ENCODE measurements around the gene TREM2.
"Not testable (repeated sequence)": the region's sequence is repeated elsewhere in the genome, so short reads cannot be mapped to it uniquely, and the experiment has no call there.

Gene TREM2

DNA sequence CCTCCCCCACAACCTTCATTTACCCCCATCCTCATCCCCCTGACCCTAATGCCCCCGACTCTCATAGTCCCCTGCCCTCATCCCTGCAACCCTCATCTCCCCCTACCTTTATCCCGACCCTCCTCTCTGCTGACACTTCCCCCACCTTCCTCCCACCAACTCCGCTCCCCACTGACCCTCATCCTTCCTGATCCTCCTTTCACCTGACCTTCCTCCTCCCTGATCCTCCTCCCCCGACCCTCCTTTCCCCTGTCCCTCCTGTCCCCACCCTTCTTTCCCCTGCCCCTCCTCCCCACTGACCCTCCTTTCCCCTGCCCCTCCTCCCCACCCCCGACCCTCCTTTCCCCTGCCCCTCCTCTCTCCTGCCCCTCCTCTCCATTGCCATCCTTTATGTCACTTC is 31.0 kb upstream of the TREM2 start:
- no peak overlapping the region for H3K4me2 ChIP-seq (ENCODE audit: low read length)
- H3K4me1 ChIP-seq (ENCODE audit: control insufficient read depth, insufficient read depth, low read length), result no peaks in the 10 kb centered on the region
- H3K36me3 ChIP-seq (ENCODE audit: insufficient read depth, low read length), result no peaks in the 10 kb centered on the region
- no peaks in the 10 kb centered on the region for H3K9me3 ChIP-seq (replicated peaks; ENCODE audit: low read length)
- H3K27me3 ChIP-seq (ENCODE audit: control insufficient read depth, insufficient read depth, low read length), result peaks cover 18% of the 10 kb centered on the region
- H3K4me3 ChIP-seq (ENCODE audit: low read length), result no peak overlapping the region
- no peak overlapping the region for H3K9ac ChIP-seq (ENCODE audit: low read depth, low read length)

DNA sequence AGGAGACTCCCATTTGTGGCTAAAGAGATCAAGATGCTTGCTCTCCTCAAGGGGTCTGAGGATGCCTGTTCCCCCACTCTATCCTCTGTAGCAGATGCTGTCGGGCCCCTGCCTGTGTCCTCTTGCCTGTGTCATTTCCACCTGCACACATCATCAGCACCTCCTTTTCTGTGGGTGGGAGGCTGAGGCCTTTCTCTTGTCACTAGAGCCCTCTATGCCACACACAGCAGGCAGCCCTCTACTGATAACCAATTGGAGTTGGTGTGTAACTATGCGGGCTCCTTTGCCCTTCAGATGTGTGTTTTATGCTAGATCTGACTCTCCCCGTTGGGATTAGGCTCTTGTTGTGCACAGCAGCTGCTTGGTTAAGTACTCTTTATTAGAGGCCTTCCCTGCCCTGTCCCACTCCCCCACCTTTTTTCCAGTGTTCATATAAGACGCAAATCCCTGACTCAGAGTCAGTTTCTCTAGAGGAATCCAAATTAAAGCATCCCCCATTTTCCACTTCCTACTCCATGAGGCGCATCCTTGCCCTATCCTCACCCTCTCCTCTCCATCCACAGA is 30.3 kb upstream of the TREM2 start:
- H3K4me2 ChIP-seq (ENCODE audit: low read length), result no peak overlapping the region
- H3K36me3 ChIP-seq (ENCODE audit: insufficient read depth, low read length), result no peaks in the 10 kb centered on the region
- H3K27me3 ChIP-seq (ENCODE audit: control insufficient read depth, insufficient read depth, low read length), result peaks cover 18% of the 10 kb centered on the region
- no peak overlapping the region for H3K9ac ChIP-seq (ENCODE audit: low read depth, low read length)
- H3K4me1 ChIP-seq (ENCODE audit: control insufficient read depth, insufficient read depth, low read length), result no peaks in the 10 kb centered on the region
- H3K9me3 ChIP-seq (replicated peaks; ENCODE audit: low read length), result no peaks in the 10 kb centered on the region
- no peak overlapping the region for H3K4me3 ChIP-seq (ENCODE audit: low read length)

- H3K4me3 ChIP-seq (ENCODE audit: low read length), result no peak overlapping the region
- H3K27me3 ChIP-seq (ENCODE audit: control insufficient read depth, insufficient read depth, low read length), result peaks cover 21% of the 10 kb centered on the region
- no peak overlapping the region for H3K9ac ChIP-seq (ENCODE audit: low read depth, low read length)
- no peaks in the 10 kb centered on the region for H3K4me1 ChIP-seq (ENCODE audit: control insufficient read depth, insufficient read depth, low read length)
- H3K9me3 ChIP-seq (replicated peaks; ENCODE audit: low read length), result no peaks in the 10 kb centered on the region
- no peaks in the 10 kb centered on the region for H3K36me3 ChIP-seq (ENCODE audit: insufficient read depth, low read length)
- no peak overlapping the region for H3K4me2 ChIP-seq (ENCODE audit: low read length)
Observed at GRCh38 chr6:41191569-41191968, 28.7 kb upstream of the TREM2 start.

DNA sequence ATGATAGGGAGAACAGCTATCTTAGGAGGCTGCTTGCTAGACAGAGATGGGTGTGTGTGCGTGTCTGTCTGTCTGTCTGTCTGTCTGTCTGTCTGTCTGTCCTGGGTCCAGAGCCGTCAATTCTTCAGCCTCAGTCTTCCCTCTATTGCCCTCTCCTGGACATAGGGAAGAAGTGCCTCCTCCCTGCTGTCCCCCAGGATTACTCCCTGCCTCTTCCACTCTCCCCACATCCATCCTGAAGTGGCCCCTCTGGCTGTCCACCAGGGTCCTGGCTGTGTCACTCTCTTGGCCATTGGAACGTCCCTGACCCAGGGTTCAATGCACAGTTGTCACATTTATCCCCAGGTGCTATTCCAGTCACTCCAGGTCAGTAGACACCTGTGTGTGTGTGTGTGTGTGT is 27.9 kb upstream of the TREM2 start:
- Histone ChIP-seq H3K4me2 (ENCODE audit: low read length) (no peak overlapping the region), H3K36me3 (ENCODE audit: insufficient read depth, low read length) (no peaks in the 10 kb centered on the region), H3K27me3 (ENCODE audit: control insufficient read depth, insufficient read depth, low read length) (peaks cover 19% of the 10 kb centered on the region), H3K4me3 (ENCODE audit: low read length) (no peak overlapping the region), H3K9ac (ENCODE audit: low read depth, low read length) (no peak overlapping the region), H3K4me1 (ENCODE audit: control insufficient read depth, insufficient read depth, low read length) (no peaks in the 10 kb centered on the region), H3K9me3 (replicated peaks; ENCODE audit: low read length) (no peaks in the 10 kb centered on the region)

DNA sequence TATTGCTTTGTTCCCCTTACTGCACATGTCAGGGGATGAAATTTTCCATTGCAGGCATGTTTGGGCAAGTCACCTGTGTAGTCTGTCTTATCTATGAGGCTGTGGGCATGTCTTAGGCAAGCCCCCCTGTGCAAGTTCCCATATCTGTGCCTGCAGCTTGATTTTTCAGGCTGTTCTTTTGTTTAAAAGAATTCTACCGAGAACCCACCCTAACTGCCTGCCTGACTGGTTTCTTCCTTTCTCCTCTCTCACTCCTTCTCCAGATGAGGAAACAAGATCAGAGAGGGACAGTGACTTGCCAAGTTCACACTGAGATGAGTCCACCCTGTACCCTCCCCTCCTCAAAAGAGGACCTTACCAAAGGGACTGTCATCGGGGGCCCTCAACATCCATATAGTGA is 27.1 kb upstream of the TREM2 start:
- no peak overlapping the region for H3K4me2 ChIP-seq (ENCODE audit: low read length)
- peaks cover 12% of the 10 kb centered on the region for H3K27me3 ChIP-seq (ENCODE audit: control insufficient read depth, insufficient read depth, low read length)
- no peak overlapping the region for H3K4me3 ChIP-seq (ENCODE audit: low read length)
- no peak overlapping the region for H3K9ac ChIP-seq (ENCODE audit: low read depth, low read length)
- no peaks in the 10 kb centered on the region for H3K36me3 ChIP-seq (ENCODE audit: insufficient read depth, low read length)
- no peaks in the 10 kb centered on the region for H3K4me1 ChIP-seq (ENCODE audit: control insufficient read depth, insufficient read depth, low read length)
- no peaks in the 10 kb centered on the region for H3K9me3 ChIP-seq (replicated peaks; ENCODE audit: low read length)

GRCh38 chr6:41189046-41189445 is 26.1 kb upstream of the TREM2 start:
- not testable (repeated sequence) for H3K9me3 ChIP-seq (replicated peaks; ENCODE audit: low read length); H3K27me3 ChIP-seq (ENCODE audit: control insufficient read depth, insufficient read depth, low read length); H3K9ac ChIP-seq (ENCODE audit: low read depth, low read length); H3K4me2 ChIP-seq (ENCODE audit: low read length); H3K36me3 ChIP-seq (ENCODE audit: insufficient read depth, low read length); H3K4me3 ChIP-seq (ENCODE audit: low read length); H3K4me1 ChIP-seq (ENCODE audit: control insufficient read depth, insufficient read depth, low read length)

- Histone ChIP-seq H3K27me3 (ENCODE audit: control insufficient read depth, insufficient read depth, low read length) (peaks cover 9% of the 10 kb centered on the region), H3K4me3 (ENCODE audit: low read length) (no peak overlapping the region), H3K4me2 (ENCODE audit: low read length) (no peak overlapping the region), H3K9ac (ENCODE audit: low read depth, low read length) (no peak overlapping the region), H3K36me3 (ENCODE audit: insufficient read depth, low read length) (no peaks in the 10 kb centered on the region), H3K9me3 (replicated peaks; ENCODE audit: low read length) (no peaks in the 10 kb centered on the region), H3K4me1 (ENCODE audit: control insufficient read depth, insufficient read depth, low read length) (no peaks in the 10 kb centered on the region)
Observed at GRCh38 chr6:41187924-41188886, 25.3 kb upstream of the TREM2 start.

DNA sequence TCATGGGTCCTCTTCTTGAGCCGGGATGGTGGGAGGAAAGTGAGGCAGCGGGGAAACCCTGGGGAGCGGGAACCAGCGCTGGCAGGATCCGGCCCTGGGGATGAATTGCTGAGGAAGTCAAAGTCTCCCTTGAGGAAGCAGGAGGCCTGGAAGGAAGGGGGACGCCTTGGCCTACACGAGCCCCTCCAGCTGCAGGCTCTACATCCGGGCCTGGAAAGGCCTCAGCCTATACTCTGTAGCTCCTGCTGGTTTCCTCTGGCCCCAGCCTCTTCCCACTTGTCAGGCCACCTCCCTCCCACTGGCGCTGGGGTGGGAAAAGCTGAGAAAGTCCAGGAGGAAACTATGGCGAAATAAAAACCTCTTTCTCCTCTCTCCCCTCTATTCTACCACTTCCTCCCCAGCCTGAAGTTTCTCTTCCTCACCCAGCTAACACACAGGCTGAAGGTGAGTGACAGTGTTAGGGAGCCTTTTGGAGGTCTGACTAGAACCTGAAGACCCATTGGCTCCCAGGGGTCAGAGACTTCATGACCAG is 23.2 kb upstream of the TREM2 start:
- Histone ChIP-seq H3K9ac (ENCODE audit: low read depth, low read length) (no peak overlapping the region), H3K9me3 (replicated peaks; ENCODE audit: low read length) (no peaks in the 10 kb centered on the region), H3K4me2 (ENCODE audit: low read length) (no peak overlapping the region), H3K36me3 (ENCODE audit: insufficient read depth, low read length) (no peaks in the 10 kb centered on the region), H3K27me3 (ENCODE audit: control insufficient read depth, insufficient read depth, low read length) (peaks cover 12% of the 10 kb centered on the region), H3K4me3 (ENCODE audit: low read length) (no peak overlapping the region), H3K4me1 (ENCODE audit: control insufficient read depth, insufficient read depth, low read length) (no peaks in the 10 kb centered on the region)

DNA sequence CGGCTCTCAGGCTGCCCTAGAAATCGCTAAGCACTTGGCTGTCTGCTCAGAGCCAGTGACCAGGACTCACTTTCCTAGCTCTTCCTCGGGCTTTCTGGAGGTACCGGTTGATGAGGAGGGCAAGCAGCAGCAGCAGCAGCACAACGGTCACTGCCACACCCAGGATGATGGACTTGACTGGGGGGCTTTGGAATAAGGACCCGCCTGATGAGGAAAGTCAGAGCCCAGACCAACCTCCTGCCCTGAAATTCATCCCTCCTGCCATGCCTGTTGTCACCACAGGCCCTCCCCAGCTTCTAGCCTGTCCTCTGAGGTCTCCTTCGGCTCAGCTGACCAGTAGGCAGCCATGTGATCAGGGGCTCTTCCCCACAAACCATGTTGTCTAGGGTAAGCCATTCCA is 21.8 kb upstream of the TREM2 start:
- Histone ChIP-seq H3K4me1 (ENCODE audit: control insufficient read depth, insufficient read depth, low read length) (no peaks in the 10 kb centered on the region), H3K27me3 (ENCODE audit: control insufficient read depth, insufficient read depth, low read length) (peaks cover 12% of the 10 kb centered on the region), H3K4me3 (ENCODE audit: low read length) (no peak overlapping the region), H3K36me3 (ENCODE audit: insufficient read depth, low read length) (no peaks in the 10 kb centered on the region), H3K9me3 (replicated peaks; ENCODE audit: low read length) (no peaks in the 10 kb centered on the region), H3K9ac (ENCODE audit: low read depth, low read length) (no peak overlapping the region), H3K4me2 (ENCODE audit: low read length) (no peak overlapping the region)

GRCh38 chr6:41182069-41183034 is 19.4 kb upstream of the TREM2 start:
- no peak overlapping the region for H3K9ac ChIP-seq (ENCODE audit: low read depth, low read length)
- no peaks in the 10 kb centered on the region for H3K9me3 ChIP-seq (replicated peaks; ENCODE audit: low read length)
- no peaks in the 10 kb centered on the region for H3K4me1 ChIP-seq (ENCODE audit: control insufficient read depth, insufficient read depth, low read length)
- H3K36me3 ChIP-seq (ENCODE audit: insufficient read depth, low read length), result no peaks in the 10 kb centered on the region
- peaks cover 12% of the 10 kb centered on the region for H3K27me3 ChIP-seq (ENCODE audit: control insufficient read depth, insufficient read depth, low read length)
- no peak overlapping the region for H3K4me3 ChIP-seq (ENCODE audit: low read length)
- H3K4me2 ChIP-seq (ENCODE audit: low read length), result no peak overlapping the region

DNA sequence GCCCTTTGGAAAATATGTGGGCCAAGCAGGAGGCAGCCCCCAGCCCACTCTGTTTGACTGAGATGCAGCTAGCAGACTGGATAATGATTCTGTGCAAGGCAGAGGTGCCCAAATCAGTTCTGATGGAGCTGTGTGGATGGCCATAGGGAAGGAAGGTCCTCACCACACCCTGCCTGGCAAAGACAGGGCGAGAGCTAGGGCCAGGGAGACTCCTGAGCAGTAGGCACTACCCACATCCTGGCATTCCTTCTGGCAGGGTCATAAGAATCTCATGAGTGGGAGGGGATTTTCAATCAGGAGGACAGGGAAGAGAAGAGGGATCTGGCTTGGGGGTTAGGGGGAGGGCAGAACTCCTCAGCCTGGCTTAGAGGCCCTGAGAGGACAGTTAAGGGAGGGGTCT is 18.6 kb upstream of the TREM2 start:
- no peaks in the 10 kb centered on the region for H3K9me3 ChIP-seq (replicated peaks; ENCODE audit: low read length)
- no peaks in the 10 kb centered on the region for H3K4me1 ChIP-seq (ENCODE audit: control insufficient read depth, insufficient read depth, low read length)
- H3K27me3 ChIP-seq (ENCODE audit: control insufficient read depth, insufficient read depth, low read length), result peaks cover 14% of the 10 kb centered on the region
- H3K4me2 ChIP-seq (ENCODE audit: low read length), result no peak overlapping the region
- no peaks in the 10 kb centered on the region for H3K36me3 ChIP-seq (ENCODE audit: insufficient read depth, low read length)
- no peak overlapping the region for H3K4me3 ChIP-seq (ENCODE audit: low read length)
- no peak overlapping the region for H3K9ac ChIP-seq (ENCODE audit: low read depth, low read length)
